Esophagus mucosa (tissue), 1 donor: Measurements from ENCODE around the gene KRTAP10-2. TPM values are rescaled to one million over a fixed set of nuclear protein-coding genes. Genes with fewer than 3 reads are reported as not detected.
A peak's percentile ranks its signal among the peaks of the same experiment; 100 is the strongest.

ENCODE experiments used
- ATAC-seq: fragments of 200-7000 bp; cut with Tn5 transposase; one replicate; pipeline ENCODE4 v1.9.1; 2020
- total RNA-seq: library from RNA; stranded (reverse); gene quantifications from one replicate; pipeline ENCODE4 v1.2.4, GENCODE V29; 2023
- donor health status: DM: yes; HTN: yes; CAD: no.

The KRTAP10-2 gene
- total RNA-seq, 1 donor from 2014 or later: not detected

DNA sequence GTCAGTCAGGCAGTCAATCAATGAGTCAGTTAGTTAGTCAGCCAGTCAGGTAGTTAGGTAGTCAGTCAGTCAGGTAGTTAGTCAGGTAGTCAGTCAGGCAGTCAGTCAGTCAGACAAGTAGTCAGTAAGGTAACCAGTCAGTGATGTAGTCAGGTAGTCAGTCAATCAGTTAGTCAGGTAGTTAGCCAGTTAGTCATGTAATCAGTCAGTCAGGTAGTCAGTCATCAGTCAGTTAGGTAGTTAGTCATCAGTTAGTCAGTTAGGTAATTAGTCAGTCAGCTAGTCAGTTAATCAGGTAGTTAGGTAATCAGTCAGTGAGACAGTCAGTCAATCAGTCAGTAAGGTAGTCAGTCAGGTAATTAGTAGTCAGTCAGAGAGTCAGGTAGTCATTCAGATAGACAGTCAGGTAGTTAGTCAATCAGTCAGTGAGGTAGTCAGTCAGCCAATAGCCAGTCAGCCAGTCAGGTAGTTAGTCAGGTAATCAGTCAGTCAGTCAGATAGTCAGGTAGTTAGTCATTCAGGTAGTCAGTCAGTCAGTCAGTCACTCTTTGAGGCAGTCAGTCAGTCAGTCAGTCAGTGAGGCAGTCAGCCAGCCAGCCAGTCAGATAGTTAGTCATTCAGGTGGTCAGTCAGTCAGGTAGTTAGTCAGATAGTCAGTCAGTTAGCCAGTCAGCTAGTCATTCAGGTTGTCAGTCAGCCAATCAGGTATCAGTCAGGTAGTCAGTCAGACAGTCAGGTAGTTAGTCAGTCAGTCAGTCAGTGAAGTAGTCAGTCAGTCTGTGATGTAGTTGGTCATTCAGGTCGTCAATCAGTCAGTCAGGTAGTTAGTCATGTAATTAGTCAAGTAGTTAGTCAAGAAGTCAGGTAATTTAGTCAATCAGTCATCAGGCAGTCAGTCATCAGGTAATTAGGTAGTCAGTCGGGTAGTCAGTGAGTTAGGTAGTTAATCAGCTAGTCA lies 26.6 kb downstream of the KRTAP10-2 start:
- no peak for ATAC-seq

DNA sequence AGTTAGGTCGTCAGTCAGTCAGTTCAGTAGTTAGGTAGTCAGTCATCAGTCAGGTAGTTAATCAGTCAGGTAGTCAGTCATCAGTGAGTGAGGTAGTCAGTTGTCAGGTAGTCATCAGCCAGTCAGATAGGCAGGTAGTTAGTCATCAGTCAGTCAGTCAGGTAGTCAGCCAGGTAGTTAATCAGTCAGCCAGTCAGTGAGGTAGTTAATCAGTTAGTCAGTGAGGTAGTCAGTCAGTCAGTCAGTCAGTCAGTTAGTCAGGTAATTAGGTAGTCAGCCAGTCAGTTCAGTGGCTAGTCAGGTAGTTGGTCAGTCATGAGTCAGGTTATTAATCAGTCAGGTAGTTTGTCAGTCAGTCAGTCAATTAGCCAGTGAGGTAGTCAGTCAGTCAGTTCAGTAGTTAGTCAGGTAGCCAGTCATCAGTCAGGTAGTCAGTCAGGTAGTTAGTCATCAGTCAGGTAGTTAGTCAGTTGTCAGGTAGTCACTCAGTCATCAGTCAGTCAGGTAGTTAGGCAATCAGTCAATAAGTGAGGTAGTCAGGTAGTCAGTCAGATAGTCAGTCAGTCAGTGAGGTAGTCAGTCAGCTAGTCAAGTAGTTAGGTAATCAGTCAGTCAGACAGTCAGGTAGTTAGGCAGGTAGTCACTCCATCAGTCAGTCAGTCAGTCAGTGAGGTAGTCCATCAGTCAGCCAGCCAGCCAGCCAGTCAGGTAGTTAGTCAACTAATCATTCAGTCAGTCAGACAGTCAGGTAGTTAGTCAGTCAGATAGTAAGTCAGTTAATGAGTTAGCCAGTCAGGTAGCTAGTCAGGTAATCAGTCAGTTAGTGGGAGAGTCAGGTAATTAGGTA lies 27.5 kb downstream of the KRTAP10-2 start:
- ATAC-seq: no peak

DNA sequence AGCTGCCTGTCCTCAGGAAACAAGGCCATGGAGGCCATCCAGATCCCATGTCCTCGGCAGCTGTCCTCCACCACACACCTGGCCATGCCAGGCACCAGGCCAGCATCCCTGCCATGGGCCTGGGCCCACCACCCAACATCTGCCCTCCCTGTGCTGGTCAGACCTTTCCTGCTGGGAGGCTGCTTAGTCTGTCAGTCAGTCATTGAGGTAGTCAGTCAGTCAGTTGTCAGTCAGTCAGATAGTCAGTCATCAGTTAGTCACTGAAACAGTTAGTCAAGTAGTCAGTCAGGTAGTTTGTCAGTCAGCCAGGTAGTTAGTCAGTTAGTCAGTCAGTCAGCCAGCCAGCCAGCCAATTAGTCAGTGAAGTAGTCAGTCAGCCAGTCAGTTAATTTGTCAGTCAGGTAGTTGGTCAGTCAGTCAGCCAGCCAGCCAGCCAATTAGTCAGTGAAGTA lies 28.5 kb downstream of the KRTAP10-2 start:
- no peak for ATAC-seq

DNA sequence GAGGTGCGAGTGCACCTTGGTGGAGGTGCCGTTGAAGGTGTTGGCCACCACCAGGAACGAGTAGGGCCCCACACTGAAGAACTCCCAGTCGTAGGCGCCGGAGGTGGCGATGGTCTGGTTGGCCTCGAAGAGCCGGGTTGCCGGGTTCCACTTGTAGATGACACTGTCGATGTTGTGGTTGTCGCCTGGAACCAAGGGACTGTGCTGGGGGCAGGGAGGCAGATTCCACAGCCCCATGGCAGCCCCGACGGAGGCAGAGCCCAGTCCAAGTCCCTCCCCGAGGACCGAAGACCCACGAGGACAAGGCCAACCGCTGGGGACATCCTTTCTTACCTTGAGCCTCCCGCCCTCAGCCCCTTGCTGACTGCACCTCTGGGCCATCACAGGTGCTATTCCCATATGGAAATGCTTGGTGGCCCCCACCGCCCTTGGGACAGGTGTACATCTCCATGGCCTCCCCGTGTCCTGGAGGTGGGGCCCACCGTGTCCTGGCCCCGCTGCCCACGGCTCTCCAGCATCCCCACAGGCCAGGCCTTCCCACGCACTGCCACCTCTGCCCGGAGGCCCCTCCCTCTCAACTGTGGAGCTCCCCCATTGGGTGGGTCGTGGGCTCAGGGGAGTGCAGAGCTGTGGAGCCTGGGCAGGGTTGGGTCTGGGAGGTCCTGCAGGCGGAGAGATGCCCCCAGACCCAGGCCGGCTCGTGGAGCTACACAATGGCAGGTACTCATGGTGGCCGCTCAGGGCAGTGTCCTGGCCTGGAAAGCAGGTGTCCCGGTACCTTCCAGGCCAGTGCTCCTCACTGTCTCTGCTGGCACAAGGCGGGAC lies 29.2 kb downstream of the KRTAP10-2 start:
- peak; percentile 21 for ATAC-seq

DNA sequence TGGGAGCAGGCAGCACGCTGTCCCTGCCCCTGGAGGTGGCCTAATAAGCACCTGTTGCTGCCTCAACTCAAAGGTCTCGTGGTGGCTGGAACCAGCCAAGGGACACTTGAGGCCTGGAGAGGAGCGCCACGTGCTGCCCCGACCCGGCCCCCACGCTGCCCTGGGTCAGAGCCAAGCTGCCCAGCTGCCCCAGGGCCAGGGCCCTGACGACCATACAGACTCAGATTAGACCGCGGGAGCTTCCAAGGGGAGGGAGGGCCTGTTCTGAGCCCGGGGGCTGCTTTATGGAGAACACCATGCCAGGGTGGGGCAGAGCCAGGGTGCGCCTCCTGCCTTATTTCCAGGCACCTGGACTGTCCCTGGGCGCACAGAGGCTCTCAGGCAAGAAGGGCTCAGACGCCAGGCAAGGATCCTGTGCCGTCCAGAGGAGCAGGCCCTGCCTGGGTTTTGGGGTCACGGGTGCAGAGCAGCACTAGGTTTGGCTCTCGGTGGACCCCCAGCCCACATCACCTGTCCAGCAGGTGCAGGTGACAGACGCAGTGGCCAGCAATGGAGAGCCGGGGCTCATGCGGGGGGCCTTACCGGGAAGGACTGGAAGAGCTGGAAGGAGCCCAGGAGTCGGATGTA lies 29.9 kb downstream of the KRTAP10-2 start:
- ATAC-seq: no peak

DNA sequence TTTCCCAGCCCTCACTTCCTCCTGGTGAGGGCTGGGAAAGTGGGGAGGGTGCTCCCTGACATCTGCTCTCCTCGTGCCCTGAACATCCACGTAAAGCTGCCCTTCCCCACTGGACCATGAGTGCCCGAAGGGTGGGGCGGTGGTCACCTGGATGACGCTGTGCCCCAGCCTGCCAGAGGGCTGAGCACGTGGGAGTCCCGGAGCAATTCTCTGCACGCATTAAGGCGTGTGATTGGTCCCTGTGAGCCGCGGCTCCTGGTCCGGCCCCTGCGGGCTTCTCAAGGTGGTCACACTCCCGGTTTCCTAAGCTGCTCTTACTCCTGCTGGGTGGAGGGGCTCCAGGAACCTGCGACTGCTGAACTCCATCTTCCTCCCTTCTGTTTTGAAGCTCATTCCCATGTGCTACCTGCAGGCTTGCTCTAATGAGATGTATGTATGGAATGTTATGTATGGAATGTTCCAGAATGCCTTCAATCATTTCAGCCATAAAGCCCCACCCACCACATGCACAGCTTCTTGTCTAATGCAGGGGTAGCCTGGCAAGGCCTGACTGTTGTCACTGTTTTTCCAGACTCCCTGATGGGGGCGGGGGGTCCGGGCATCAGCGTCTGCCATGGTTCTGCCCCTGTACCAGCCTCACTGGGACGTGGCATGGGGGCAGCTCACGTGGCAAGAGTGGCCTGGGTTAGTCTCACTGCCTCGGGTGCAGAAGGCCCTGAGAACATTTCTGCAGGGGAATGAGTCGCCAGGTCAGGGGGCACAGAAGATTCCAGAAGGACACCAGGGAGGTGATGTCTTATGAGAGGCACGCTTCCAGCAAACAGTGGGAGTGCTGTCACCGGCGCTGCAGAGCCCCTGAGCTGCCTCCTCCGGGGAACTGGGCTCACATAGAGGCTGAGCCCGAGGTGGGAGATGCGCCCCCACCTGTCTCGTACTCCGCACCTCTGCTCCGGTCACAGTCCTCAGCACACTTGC lies 30.7 kb downstream of the KRTAP10-2 start:
- ATAC-seq: no peak

DNA sequence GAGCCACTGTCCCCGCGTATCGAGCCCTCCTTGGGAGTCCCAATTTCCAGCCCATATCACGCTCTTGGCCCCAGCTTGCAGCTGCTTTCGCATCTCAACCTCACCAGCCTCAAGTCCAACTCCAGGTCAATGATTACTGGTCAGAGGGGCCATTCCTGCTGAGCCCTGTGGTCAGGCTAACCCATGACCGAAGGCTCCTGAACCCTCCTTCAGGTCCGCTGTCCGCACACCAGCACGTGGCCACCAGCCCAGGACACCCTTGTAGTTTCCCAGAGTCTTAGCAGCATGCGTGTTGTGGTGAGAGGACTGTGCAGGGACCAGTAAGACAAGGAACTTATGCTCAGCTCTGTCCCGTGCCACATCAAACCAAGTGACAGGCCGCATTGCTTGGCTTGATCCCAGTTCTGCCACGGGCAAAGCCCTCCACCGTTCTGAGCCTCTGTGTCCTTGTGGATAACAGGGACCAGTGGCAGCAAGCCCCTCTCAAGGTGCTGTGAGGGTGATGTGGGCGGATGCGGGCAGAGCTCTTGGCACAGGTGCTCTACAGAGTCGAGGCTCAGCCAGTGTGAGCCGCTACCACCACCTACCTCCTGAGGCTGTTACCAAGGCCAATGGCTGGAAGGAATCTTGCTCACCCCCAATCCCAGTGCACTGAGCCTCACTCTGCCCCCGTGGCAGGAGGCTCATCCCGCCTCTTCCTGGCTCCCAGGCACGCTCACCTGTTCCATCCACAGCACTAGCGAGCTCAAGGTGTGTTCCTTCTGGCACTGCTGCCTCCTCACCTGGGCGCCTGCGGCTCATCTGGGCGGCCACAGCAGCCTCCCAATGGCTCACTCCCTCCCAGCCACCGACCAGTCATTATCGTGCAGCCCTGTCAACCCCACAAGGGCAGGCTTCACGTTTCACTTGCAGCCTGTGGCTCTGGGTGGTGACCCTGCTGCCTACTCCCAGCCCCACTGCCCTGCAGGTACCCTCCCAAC lies 31.7 kb downstream of the KRTAP10-2 start:
- no peak for ATAC-seq

DNA sequence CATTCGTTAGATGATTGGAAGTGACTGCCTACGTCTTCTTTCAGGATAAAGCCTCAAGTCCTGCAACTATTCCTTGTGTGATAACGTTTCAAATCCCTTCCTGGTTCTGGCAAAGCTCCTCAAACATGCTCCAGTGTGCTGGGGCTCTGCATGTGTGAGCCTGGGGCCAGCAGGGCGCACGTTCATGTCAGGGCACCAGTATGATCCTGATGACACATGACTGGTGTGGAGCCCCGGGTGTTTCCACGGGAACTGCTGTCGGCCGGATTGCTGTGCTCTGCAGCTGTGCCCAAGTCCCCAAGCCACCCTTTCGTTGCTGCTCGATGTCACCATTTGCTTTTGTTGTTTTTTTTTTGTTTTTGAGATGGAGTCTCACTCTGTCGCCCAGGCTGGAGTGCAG lies 32.6 kb downstream of the KRTAP10-2 start:
- ATAC-seq: no peak

DNA sequence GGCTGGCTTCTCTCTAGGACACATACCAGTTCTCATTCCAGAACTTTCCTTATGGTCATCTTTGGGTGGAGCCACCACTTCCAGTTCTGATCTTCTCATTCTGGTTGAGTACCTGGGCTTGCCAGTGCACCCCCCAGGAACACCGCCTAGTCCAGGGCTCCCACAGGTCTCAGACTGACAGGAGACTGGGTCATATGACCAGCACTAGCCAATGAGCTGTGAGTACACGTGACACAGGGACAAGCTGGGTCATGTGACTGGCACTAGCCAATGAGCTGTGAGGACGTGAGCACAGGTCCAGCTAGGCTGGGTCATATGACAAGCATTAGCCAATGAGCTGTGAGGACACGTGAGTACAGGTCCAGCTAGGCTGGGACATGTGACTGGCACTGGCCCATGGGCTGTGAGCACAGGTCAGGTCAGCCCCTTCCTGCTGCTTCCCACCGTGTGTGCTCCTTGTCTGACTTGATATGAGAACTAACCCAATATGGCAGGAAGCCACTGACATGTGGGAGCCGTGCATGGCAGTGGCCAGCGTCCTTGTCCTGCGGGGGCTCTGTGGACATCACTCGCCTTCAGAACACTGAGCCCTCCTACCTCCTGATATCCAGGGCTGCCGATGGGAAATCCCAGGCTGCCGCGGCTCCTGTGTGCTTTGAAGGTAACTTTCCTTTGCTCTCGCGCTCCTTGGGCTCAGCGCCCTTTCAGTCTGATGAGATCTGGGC lies 34.0 kb downstream of the KRTAP10-2 start:
- ATAC-seq: no peak

DNA sequence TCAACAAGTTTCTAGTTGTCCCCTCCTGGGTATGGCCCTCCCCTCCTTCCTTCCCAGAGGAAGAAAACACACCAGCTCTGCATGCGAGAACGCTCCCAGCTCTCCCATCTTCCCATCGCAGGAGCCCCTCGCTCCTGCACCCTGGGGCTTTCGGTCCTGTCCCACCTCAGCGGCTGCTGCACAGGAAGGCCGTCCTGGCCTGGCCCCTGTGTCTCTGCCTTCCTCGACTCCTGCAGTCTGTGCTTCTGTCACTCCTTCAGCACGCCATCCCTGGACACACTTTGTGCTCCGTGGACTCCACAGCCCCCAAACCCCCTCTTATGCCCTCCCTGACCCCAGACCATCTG lies 34.5 kb downstream of the KRTAP10-2 start:
- ATAC-seq: no peak

DNA sequence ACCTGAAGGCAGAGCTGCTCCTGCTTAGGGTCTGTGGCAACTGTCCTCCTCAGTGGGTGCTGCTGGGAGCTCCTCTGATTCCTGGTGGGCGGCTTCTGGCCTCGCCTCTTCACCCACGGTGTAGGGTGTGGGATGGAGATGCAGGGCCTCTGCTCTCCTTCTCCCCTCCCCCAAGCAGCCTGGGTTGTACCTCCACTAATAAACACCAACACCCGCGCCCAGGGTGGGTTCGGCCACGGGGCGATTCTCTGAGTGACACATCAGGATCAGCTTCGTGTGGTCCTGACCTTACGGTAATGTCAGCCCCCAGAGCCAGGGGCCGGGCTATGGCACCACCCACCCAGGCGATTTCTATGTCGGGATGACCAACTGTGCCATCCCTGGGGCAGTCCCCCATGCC lies 35.0 kb downstream of the KRTAP10-2 start:
- ATAC-seq: no peak

DNA sequence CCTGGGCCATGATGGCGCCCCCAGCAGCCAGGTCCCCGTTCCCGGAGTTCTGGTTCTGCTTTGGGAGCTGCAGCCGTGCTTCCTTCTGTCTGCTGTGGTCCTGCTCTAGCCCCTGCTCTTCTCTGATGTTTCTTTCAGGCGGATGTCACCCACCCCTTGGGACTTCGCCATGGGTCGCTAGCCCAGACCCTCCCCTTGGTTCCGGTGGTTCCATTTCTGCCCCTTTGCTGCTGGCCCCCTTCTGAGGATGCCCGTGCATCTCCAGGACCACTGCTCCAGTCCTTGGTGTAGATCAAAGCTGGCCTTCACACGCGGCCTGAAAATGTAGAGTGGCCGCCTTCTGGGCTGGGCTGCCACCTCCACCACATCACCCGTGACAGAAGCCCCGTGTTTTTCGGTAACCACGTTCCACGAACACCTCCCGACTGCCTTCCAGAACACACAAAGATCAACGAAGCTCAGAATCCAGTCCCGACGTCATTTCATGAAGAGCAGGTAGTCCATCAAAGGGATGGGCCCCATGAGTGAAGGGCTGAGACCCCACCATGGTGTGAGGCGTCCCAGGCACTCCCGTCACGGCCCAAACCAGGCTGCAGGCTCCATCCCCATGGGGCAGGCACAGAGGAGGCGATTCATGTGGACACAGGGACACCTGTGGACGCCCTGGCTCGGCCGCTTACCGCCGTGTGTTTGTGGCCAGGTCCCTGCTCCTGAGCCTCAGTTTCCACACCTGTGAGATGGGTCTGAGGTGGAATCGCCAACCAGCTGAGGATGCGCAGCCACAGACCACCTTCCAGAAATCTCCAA lies 35.7 kb downstream of the KRTAP10-2 start:
- ATAC-seq: no peak

DNA sequence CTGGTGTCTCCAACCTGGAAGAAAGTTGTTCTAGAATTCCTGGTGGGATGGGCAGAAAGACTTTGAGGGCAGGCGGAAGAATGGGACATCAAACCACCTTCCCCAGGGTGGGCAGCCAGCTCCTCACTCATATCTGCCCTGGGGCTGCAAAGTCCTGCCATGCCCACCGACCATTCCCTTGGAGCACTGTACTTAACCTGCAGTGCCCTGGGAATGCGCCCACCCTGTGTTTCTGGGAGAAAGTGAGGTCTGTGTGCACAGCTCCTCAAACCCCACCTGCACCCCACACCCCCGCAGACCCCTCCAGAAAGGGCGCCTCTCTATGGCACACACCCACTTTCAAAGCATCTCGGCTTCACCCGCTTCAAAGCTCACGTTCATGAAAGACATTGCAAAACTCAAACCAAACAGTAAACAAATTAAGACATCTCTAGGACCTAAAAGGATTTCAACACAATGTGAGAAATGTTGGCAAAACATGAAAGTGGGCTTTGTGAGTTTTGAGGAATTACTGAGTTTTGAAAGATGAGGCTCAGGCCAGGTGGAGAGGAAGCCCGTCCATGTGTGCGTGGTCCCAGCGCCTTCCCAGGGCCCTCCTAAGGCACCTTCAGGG lies 36.5 kb downstream of the KRTAP10-2 start:
- no peak for ATAC-seq

DNA sequence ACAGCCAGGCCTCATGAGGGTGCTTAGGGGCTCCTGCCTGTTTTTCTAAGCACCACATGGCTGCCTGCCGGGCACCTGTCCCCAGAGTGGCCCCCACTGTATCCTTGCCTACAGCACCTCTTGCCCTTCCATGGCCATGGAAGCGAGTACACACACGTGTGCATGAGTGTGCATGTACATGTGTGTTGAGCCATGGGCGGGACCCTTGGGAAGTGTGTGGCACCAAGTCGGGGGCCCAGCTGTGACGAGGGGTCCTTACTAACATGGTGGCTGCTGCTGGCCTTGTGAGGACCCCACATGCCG lies 37.1 kb downstream of the KRTAP10-2 start:
- ATAC-seq: no peak

DNA sequence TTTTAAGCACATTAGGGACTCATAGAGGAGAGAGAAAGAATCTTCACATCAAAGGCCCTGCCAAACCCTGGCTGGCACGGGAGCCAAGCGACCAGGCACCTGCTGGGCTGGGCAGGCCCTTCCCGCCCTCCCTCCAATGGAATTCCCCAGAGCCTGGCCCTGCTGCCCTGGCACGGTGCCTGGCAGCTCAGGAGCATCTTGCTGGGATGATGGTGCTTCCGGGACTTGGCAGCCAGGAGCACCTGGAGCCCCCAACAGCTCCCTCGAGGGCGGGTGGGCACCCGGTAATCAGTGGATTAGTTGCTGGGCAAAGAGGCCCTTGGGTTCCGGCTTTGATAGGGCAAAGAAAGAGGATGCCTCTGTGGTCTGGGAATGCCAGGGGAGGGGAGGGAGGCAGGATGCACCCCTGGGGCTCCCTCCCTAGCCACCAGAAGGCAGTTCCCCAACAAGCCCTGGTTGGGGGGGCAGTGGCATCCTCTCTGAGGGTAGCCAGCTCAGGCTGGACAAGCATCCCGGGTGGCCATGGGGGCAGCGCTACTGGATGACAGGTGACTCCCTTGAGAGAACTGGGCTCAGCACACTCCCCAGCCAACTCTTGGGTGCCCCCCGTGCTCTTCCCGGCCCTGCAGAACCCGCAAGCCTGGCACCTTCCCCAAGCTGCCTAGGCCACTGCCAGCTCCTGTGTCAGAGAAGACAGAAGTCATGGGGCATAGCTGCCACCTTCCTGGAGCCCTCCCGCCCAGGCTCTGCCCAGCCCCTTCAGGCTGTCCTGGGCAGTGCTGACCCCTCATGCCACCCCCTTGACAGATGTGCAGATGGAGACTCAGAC lies 37.7 kb downstream of the KRTAP10-2 start:
- no peak for ATAC-seq

DNA sequence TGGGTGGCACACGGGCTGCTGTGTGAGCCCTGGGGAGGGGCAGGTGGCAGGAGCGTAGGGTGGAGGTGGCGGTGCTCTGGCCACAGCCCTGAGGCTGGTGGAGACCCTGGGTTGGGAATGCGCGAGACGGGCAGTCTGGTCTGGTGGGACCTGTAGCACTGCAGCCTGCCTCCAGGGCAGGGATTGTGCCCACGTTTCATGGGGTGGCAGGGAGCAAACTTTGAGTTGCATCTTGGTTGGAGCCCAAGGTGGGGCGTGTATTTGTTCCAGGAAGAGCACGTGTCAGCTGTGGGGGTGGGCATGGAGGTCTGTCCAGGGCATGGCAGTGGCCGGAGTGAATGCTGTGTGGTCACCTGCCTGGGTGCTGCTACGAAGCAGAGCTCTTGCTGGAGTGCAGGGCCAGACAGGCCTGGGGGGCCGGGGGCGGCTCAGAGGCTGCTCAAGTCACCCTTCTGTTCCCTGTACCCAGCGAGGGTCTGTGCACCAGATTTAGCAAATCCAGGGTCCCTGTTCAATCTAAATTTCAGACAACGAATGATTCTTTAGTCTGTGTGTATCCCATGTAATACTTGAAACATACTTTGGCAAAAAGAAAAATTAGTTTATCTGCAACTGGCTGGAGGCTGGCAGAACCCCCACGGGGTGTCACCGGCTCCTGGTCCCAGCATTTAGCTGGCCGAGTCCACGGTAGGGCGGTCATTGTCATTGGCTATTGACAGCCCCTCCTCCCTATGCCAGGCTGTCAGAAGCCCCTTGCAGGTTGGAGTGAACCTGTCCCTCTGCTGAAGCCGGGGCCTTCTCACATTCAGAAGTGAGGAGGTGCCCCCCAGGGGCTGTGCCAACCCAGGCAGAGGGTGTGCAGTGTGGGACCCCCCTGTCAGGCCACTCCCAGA lies 38.6 kb downstream of the KRTAP10-2 start:
- ATAC-seq: no peak
